ENCODE measurements around the gene SSR1. TPM values are rescaled to one million over a fixed set of nuclear protein-coding genes. Genes with fewer than 3 reads are reported as not detected.
A peak's percentile ranks its signal among the peaks of the same experiment; 100 is the strongest.

Gene SSR1
- total and polyA plus RNA-seq, 9 of the 15 experiments (the other 6 are each of a cell fraction or from before 2014, with no cell fraction given) = 87.7 to 220 (median 144) TPM

DNA sequence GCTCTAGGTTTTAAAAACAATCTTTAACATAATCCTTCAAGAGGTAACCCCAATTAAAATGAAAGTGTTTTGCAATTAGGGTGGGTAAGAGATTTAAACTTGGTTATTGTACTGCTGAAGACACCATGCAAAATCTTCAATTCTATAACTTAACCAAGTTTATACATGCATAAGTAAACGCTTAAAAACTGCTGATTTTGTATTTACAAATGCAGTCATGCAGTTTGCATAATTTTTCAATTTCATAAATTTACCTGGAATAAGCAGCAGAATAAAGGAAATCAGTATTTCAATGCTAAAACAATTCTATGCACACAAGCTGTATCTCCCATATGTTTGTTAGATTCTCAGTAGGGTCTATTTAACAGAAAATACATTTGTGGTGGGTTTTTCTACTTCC, 22.9 kb downstream of the SSR1 start:
- WGBS (ENCODE audit: insufficient coverage, low coverage, missing lambda C conversion rate) = 92% methylated on average over 1 of the region's 1 CpG
- FAIRE-seq (no peak), ATAC-seq (no peak), DNase-seq (ENCODE audit: extremely low read depth in 1 of 4, low spot score in 3 of 4) (no peak)
- Histone ChIP-seq H3K4me1 (replicated peaks in 1 of 2; ENCODE audit: control insufficient read depth in 2 of 2, insufficient read depth in 2 of 2, low read length in 2 of 2) (no peaks in the 10 kb centered on the region), H3K27ac (ENCODE audit: extremely low read depth, low read depth, low read length) (no peak overlapping the region), H3K4me3 (no peak overlapping the region), H3K36me3 (ENCODE audit: control insufficient read depth, insufficient read depth, low read length) (peaks cover 91% of the 10 kb centered on the region), H3K27me3 (ENCODE audit: control insufficient read depth in 2 of 2, insufficient read depth in 2 of 2, low read length in 2 of 2) (no peaks in the 10 kb centered on the region), H2AFZ (ENCODE audit: low read depth, low read length) (no peak overlapping the region), H3K79me2 (ENCODE audit: control insufficient read depth, insufficient read depth, low read length) (no peaks in the 10 kb centered on the region), H3K4me2 (ENCODE audit: insufficient read depth, low read length) (no peak overlapping the region), H3K9me1 (ENCODE audit: control insufficient read depth, insufficient read depth, low read length) (no peaks in the 10 kb centered on the region), H3K9me3 (replicated peaks; ENCODE audit: control insufficient read depth, insufficient read depth, low read depth, low read length) (no peaks in the 10 kb centered on the region), H3K9ac (ENCODE audit: insufficient read depth in 1 of 2, low read depth in 2 of 2, low read length in 2 of 2) (no peak overlapping the region), H4K20me1 (replicated peaks; ENCODE audit: control insufficient read depth, insufficient read depth, low read length) (no peaks in the 10 kb centered on the region)
- intact Hi-C loops (cut with micrococcal nuclease) = no loop called here
- no peak for TF ChIP-seq DMBX1 (CRISPR knock-in tag; IDR thresholded peaks at IDR 0.05; ENCODE audit: borderline replicate concordance)
- TF ChIP-seq MAFG (tag; conservative IDR thresholded peaks at IDR 0.05) = 0 out of 2 replicates have a peak, but pooled peaks have one; percentile 13
- TF ChIP-seq, protein P1, sequence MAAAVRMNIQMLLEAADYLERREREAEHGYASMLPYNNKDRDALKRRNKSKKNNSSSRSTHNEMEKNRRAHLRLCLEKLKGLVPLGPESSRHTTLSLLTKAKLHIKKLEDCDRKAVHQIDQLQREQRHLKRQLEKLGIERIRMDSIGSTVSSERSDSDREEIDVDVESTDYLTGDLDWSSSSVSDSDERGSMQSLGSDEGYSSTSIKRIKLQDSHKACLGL (CRISPR knock-in tag; IDR thresholded peaks at IDR 0.05; ENCODE audit: borderline replicate concordance, poor library complexity, severe bottlenecking) = no peak
- no peak for TF ChIP-seq POLR2A (conservative IDR thresholded peaks at IDR 0.05)
- TF ChIP-seq FOXP1 (CRISPR knock-in tag; IDR thresholded peaks at IDR 0.05) = no peak
- TF ChIP-seq C11orf30 (IDR thresholded peaks at IDR 0.05; ENCODE audit: low read depth) = peak; percentile 55; the same call in 1 of the 2 replicates
- TF ChIP-seq FOXA1 (IDR thresholded peaks at IDR 0.05; ENCODE audit: borderline replicate concordance) = no peak
- no peak for TF ChIP-seq BRD9 (IDR thresholded peaks at IDR 0.05; ENCODE audit: low read depth, partially characterized antibody)
- peak; percentile 54; the same call in 1 of the 2 replicates for TF ChIP-seq ZNF316 (IDR thresholded peaks at IDR 0.05)
- ChIA-PET CTCF (ENCODE audit: low intra/inter-chr PET ratio) (no interaction called here), POLR2A (interaction anchor here (0.7 to 1.2 kb wide), 3 partner anchors 10 to 14 kb away, joined by 3 to 6 read pairs (median 3); no protein-coding TSS in a partner anchor)
- in situ Hi-C loops (cut with MboI) = no loop called here
- no TSS peak for BruUV-seq (replicated peaks)
